Neuron (in vitro differentiated cells): Measurements from ENCODE around the gene GAS2.
"Not testable (repeated sequence)": the region's sequence is repeated elsewhere in the genome, so short reads cannot be mapped to it uniquely, and the experiment has no call there.

Experiments used
- H2AFZ ChIP-seq: one replicate; pipeline ENCODE4 v1.6.1; 2013; ENCODE audit warnings: low read depth, mild to moderate bottlenecking, inconsistent platforms, low read length, moderate library complexity
- H3K27me3 ChIP-seq: one replicate; pipeline ENCODE4 v1.6.1; 2013; ENCODE audit warnings: low read length; ENCODE audit not compliant: insufficient read depth
- H3K36me3 ChIP-seq: one replicate; pipeline ENCODE4 v1.6.1; 2013; ENCODE audit warnings: low read length; ENCODE audit not compliant: insufficient read depth
- H3K4me1 ChIP-seq: one replicate; pipeline ENCODE4 v1.6.1; 2013; ENCODE audit warnings: low read length; ENCODE audit not compliant: insufficient read depth
- H3K4me3 ChIP-seq: 2 replicates; pipeline ENCODE4 v1.5.1; 2013; ENCODE audit warnings: mild to moderate bottlenecking, low read length, moderate library complexity
- H3K9me3 ChIP-seq: one replicate; pipeline ENCODE4 v1.6.1; 2013; ENCODE audit warnings: low read length

Gene GAS2

DNA sequence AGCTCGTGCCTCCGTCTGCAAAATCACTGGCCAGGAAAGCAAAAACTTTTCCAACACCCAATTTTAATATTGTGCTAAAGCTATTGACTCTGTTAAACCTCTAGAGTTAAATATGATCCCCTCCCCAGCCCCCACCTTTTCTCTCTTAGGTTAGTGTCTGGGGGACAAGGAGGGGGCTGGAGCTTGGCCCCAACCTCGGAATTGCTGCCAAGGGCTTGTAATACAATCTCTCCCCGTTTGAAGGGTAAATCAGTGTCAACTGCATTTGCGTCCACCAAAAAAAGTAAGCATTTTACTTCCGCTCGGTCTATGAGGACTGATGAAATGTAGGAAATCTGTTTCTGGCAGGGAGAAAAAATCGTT lies at the start of gene GAS2:
Gene GAS2 (plus strand): TSS at position 287 of the 363 bp plus-strand sequence. CDS start 8,259 bp downstream, outside the sequence.
- H2AFZ ChIP-seq = peak within 1 kb of the TSS; percentile 80
- no peaks in the 10 kb centered on the region for H3K27me3 ChIP-seq
- peak within 1 kb of the TSS; percentile 56 for H3K4me3 ChIP-seq
- peaks cover 11% of the 10 kb centered on the region for H3K4me1 ChIP-seq
- no peaks in the 10 kb centered on the region for H3K36me3 ChIP-seq
- H3K9me3 ChIP-seq = no peaks in the 10 kb centered on the region

DNA sequence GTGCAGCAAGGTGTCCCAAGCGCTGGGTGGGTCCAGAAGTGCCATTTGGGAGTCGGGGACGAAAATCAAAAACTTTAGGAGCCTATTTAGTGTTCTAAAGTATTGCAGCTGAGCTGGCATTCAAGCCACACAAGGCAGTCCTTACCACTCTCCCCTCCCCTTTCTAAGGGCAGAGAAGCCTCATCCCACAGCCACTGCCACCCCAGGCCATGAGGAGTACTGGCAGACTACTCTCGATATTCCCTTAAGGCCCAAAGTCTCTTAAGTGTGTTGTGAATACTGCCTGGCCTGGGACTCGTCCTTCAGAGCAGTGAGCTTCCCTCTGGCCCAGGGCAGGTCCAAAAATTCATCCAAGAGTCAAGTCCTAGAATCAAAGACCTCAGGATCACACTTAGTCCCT lies 48.5 kb upstream of the GAS2 start:
- Histone ChIP-seq H3K36me3 (no peaks in the 10 kb centered on the region), H3K4me1 (no peaks in the 10 kb centered on the region), H3K4me3 (no peak overlapping the region), H3K27me3 (no peaks in the 10 kb centered on the region), H2AFZ (no peak overlapping the region), H3K9me3 (no peaks in the 10 kb centered on the region)

DNA sequence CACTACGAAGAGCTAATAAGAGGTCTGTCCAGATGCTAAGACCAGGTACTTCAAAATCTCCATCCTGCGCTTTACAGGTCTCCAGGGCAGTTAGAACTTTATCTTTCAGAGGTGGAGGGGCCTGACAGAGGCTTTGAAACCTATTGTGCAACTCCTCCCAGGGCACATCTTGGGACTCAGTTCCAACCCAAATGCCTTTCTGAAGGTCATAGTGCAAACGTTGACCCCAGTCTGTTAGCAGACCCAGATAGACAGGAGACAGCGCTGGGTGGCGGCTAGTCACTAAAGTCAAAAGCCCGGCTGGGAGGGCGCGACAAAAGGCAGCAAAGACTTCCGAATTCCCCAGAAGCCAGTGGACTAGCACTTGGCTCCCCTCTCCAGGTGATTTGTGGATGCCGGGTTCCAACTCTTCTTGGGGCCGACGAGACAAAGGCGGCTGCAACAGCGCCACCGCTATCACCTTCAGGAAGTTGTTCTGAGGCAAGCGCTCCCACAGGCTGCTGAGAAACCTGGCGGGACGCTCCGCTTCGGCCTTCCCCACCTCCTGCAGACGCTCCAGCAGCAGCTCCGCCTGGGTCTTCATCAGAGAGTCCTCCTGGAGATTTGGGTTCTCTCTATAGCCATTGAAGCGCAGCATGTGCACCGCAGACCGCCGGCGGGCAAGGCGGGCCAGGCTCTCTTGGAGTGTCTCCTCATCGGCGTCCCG lies 41.5 kb upstream of the GAS2 start:
- H3K27me3 ChIP-seq = no peaks in the 10 kb centered on the region
- peak overlapping the region; percentile 84 for H3K4me3 ChIP-seq
- no peaks in the 10 kb centered on the region for H3K9me3 ChIP-seq
- peaks cover 3% of the 10 kb centered on the region for H3K36me3 ChIP-seq
- H3K4me1 ChIP-seq = peaks cover 7% of the 10 kb centered on the region
- H2AFZ ChIP-seq = peak overlapping the region; percentile 87

DNA sequence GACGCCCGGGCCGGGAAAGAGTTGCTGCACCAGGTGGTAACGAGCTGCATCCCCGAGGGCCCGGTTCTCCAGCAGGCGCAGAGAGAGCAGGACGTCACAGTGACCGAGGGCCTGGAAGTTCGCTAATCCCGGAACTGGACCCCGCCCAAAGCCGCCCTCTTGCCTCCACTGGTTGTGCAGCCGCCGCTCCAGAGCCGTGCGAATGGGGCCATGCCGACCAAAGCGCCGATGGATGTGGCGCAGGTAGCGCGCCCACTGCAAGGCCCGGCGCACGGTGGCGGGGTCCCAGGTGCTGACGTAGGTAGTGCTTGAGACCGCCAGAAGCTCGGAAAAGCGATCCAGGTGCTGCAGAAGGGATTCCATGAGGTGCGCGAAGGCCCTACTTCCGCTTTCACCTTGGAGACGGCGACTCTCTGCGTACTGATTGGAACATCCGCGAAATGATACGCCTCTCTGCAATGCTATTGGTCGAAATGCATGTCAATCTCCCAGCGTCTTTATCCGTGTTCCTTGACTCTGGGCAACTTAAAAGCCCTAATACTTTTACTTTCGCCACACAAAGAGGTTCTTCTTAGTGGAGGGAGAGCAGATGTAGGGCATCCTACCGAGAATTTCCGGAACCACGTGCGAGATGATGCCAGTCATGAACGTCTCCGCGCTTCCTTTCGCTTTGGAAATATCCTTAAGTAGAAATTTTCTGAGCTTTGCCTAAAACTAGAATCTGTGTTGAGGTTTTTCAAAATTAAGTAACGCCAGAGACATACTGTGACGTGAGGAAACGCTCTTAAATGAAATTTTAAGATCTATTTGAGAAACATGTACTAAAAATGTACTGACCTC lies 40.7 kb upstream of the GAS2 start, which contains the start of gene FANCF:
Gene FANCF (minus strand): TSS at position 376 of the 840 bp plus-strand sequence. CDS start 13 bp downstream, at position 363.
- Histone ChIP-seq H3K4me1 (peaks cover 7% of the 10 kb centered on the region), H3K27me3 (no peaks in the 10 kb centered on the region), H3K9me3 (no peaks in the 10 kb centered on the region), H2AFZ (peak within 1 kb of the TSS; percentile 87), H3K36me3 (peaks cover 3% of the 10 kb centered on the region), H3K4me3 (peak within 1 kb of the TSS; percentile 84)

DNA sequence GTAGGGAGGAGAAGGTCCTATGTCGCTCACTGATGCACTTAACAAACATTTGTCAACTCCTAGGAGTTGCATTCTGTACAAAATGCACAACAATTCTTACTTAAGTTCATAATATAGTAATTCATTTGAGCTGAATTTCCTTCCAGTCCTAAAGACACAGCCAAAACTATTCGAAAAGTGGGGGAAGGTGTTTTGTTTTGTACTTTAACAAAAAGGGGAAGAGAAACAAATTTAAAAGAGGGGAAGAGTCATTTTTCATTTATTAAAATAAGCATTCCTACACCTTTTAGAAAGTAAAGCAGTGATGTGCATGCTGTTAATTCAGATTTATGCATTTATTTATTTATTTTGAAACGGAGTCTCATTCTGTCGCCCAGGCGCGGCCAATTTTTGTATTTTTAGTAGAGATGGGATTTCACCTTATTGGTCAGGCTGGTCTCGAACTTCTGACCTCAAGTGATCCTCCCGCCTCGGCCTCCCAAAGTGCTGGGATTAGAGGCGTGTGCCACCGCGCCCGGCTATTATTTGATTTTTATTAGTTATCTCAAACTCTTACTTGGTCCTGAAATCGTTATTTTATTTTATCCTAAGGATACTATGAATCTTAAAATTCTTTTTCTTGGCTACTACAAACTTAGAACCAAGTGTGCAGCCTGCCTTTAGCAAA lies 39.7 kb upstream of the GAS2 start:
- no peaks in the 10 kb centered on the region for H3K27me3 ChIP-seq
- H3K4me1 ChIP-seq = peaks cover 7% of the 10 kb centered on the region
- no peaks in the 10 kb centered on the region for H3K9me3 ChIP-seq
- peak overlapping the region; percentile 84 for H3K4me3 ChIP-seq
- peak overlapping the region; percentile 87 for H2AFZ ChIP-seq
- peaks cover 3% of the 10 kb centered on the region for H3K36me3 ChIP-seq

DNA sequence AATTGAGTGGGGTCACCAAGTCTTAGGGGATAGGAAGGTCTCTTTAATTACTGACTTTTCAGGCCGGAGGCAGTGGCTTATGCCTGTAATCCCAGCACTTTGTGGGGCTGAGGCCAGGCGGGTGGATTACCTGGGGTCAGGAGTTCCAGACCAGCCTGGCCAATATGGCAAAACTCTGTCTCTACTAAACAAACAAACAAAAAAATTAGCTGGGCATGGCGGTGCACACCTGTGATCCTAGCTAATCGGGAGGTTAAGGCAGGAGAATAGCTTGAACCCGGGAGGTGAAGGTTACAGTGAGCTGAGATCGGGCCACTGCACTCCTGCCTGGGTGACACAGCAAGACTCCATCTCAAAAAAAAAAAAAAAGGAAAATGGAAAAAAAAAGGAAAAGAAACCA lies 39.0 kb upstream of the GAS2 start:
- peaks cover 7% of the 10 kb centered on the region for H3K4me1 ChIP-seq
- peaks cover 3% of the 10 kb centered on the region for H3K36me3 ChIP-seq
- no peaks in the 10 kb centered on the region for H3K27me3 ChIP-seq
- no peak overlapping the region for H2AFZ ChIP-seq
- no peaks in the 10 kb centered on the region for H3K9me3 ChIP-seq
- no peak overlapping the region for H3K4me3 ChIP-seq

DNA sequence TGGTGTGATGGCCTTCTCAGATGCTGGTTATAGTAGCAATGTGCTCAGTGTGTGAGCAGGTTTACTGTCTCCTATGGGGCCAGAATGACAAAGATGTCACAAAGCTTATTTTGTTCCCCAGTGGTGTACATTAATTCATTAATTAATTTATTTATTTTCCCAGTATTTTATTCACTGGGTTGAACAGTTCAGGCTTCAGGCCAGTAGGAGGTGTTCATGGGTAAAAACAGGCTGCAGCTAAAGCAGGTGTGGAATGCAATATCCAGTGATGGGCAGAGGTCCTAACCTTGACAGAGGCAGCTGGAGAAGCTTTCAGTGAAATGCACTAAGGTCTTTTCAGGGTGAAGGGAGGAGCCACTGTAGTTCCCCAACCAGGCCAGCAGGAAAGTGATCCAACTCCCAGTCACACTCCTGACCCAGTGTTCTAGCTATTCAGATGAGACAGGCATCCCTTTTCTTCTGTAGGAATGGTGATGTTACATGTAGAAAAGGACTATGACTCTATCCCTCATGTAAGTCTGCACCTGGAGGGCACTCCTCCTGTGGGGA lies 33.0 kb upstream of the GAS2 start:
- Histone ChIP-seq H3K9me3 (no peaks in the 10 kb centered on the region), H2AFZ (no peak overlapping the region), H3K4me3 (no peak overlapping the region), H3K36me3 (no peaks in the 10 kb centered on the region), H3K27me3 (no peaks in the 10 kb centered on the region), H3K4me1 (no peaks in the 10 kb centered on the region)

DNA sequence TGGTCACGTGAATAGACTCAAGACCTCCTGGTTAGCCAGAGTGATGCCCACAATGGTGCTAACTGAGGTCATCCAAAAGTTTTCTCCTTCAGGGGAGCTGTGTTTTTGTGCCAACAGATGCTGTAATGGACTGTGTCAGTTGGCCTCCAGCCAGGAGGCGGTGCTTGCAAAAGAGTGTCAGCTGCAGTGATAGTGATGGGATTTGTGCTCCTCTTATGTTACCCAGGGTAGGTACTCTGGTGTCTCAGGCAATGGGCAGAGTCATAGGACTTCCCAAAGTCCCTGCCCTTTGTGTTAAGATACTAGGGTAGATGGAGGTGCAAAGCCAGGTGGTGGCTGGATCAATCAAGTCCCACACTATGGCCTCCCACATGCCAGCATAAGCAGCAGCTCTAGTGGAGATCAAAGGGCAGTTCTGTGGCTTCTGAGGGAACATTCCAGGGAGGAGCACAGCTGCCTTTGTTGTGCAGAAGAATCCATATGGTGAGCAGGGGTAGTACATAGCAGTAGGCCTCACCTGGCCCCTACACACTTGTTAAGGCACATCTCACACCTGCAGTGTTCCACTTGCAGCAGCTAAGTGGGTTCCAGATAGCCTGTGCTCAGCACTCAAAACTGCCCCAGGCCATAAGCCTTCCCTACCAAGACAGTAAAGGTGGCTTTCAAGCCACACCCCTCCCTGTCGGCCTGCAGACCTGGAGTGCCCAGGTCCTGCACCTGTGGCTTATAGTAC lies 31.3 kb upstream of the GAS2 start:
- Histone ChIP-seq H3K36me3 (no peaks in the 10 kb centered on the region), H3K4me1 (no peaks in the 10 kb centered on the region), H3K9me3 (no peaks in the 10 kb centered on the region), H3K27me3 (no peaks in the 10 kb centered on the region), H2AFZ (no peak overlapping the region), H3K4me3 (no peak overlapping the region)

DNA sequence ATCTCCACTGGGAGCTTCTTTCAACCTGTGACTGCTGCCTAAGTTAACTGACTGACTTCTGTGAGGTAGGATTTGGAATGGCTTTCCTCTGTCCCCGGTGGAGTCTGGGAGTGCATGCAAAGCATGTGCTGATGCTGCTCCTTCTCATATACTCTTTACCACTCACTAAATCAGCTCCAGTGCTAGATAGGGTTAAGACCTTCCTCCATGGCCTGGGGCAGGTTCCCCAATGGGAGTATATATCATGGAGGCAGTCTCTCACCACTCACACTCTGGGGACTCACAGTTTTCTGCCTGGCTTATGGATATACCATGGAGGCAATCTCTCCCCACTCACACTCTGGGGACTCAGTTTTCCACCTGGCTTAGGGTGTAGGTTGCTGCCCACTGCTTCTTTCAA lies 30.7 kb upstream of the GAS2 start:
- Histone ChIP-seq H3K36me3 (no peaks in the 10 kb centered on the region), H3K9me3 (no peaks in the 10 kb centered on the region), H3K27me3 (no peaks in the 10 kb centered on the region), H3K4me1 (peaks cover 1% of the 10 kb centered on the region), H2AFZ (no peak overlapping the region), H3K4me3 (no peak overlapping the region)

DNA sequence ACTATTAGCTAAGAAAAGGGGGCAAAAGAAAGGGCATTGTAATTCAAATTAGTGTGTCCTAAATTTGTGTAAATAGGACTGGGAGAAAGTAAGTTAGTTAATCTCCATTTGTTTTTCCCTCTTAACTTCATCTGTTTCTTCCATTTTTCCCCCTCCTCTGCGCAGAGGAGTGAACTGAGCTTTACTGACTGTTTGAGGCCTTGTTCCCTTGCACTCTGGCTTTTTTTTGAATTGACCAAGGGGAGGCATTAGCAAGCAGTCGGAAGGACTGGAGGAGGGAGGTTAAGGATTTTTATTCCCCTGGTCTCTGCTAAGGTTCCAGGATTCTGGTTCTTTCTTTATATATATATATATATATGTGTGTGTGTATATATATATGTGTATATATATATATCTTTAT lies 25.5 kb upstream of the GAS2 start:
- H3K4me3 ChIP-seq = no peak overlapping the region
- H3K36me3 ChIP-seq = no peaks in the 10 kb centered on the region
- H3K27me3 ChIP-seq = no peaks in the 10 kb centered on the region
- H3K4me1 ChIP-seq = peaks cover 4% of the 10 kb centered on the region
- H3K9me3 ChIP-seq = no peaks in the 10 kb centered on the region
- H2AFZ ChIP-seq = no peak overlapping the region

DNA sequence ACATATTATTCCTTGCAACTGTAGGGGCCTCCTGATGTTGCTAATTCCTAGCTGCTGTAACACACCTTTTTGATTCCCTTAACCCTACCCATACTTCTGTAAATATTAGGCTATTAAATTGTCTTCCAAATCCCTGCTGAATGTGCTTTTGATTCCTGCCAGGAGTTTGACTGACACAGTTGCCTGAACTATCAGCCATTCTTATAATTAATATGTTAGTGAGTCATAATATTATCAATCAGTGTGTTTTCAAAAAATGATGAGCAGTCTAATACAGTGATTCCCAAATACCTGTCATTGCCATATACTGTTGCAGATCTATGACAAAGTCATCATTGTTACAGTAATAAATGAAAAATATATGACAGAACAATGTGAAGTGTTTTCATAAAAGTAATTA lies 24.9 kb upstream of the GAS2 start:
- no peak overlapping the region for H2AFZ ChIP-seq
- no peaks in the 10 kb centered on the region for H3K9me3 ChIP-seq
- H3K4me1 ChIP-seq = peaks cover 4% of the 10 kb centered on the region
- H3K27me3 ChIP-seq = no peaks in the 10 kb centered on the region
- H3K36me3 ChIP-seq = no peaks in the 10 kb centered on the region
- H3K4me3 ChIP-seq = no peak overlapping the region

DNA sequence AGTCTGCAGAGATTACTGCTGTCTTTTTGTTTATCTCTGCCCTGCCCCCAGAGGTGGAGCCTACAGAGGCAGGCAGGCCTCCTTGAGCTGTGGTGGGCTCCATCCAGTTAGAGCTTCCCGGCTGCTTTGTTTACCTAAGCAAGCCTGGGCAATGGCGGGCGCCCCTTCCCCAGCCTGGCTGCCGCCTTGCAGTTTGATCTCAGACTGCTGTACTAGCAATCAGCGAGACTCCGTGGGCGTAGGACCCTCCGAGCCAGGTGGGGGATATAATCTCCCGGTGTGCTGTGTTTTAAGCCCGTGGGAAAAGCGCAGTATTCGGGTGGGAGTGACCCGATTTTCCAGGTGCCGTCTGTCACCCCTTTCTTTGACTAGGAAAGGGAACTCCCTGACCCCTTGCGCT lies 14.1 kb upstream of the GAS2 start:
- H3K27me3 ChIP-seq, H3K36me3 ChIP-seq, H3K4me3 ChIP-seq, H2AFZ ChIP-seq, H3K4me1 ChIP-seq, H3K9me3 ChIP-seq: not testable (repeated sequence)
